Caco-2 (cell line): ENCODE results near the gene PCDHGA6. TPM values are rescaled to one million over a fixed set of nuclear protein-coding genes. Genes with fewer than 3 reads are reported as not detected.
"Not testable (repeated sequence)": the region's sequence is repeated elsewhere in the genome, so short reads cannot be mapped to it uniquely, and the experiment has no call there.

Experiments used
- BruUV-seq: library from RNA; stranded (reverse); fragments of 400-500 nt; replicated peaks from 2 replicates; lab custom pipeline; 2021; lab: Mats Ljungman, UMichigan
- CTCF ChIA-PET: fragments of 300-600 bp; sonication (Branson Sonifier 250); formaldehyde crosslinking; loops from one replicate; lab custom pipeline; 2022; ENCODE audit warnings: antibody characterized with exemption; lab: Charles Lee
- POLR2A ChIA-PET: fragments of 300-600 bp; sonication (Branson Sonifier 250); formaldehyde crosslinking; loops from one replicate; lab custom pipeline; 2022; ENCODE audit warnings: antibody characterized with exemption; lab: Charles Lee
- DNase-seq, 2 experiments: peaks; one replicate each; pipeline versions ENCODE4 v3.0.0 to v3.0.0-alpha.2; 2020 to 2022
- H3K27me3 ChIP-seq: replicated peaks from 2 replicates; pipeline ENCODE4 v1.6.0; 2011; ENCODE audit warnings: low read length; ENCODE audit not compliant: control insufficient read depth, insufficient read depth
- H3K36me3 ChIP-seq: 2 replicates; pipeline ENCODE4 v1.5.1; 2011; ENCODE audit warnings: low read length; ENCODE audit not compliant: control insufficient read depth, insufficient read depth
- H3K4me1 ChIP-seq: fragments of 250-450 bp; sonication (Bioruptor Pico); 2 replicates; pipeline ENCODE4 v1.5.1; 2020; ENCODE audit warnings: mild to moderate bottlenecking
- H3K4me3 ChIP-seq: 2 replicates; pipeline ENCODE4 v1.5.1; 2011; ENCODE audit warnings: low read depth, mild to moderate bottlenecking, control low read depth, low read length
- H3K9me3 ChIP-seq: fragments of 250-450 bp; sonication (Bioruptor Pico); 2 replicates; pipeline ENCODE4 v1.5.1; 2020; ENCODE audit warnings: mild to moderate bottlenecking, moderate library complexity
- H3K27ac Mint-ChIP-seq: one replicate; pipeline ENCODE4 v1.8.0; 2022; ENCODE audit warnings: mixed read lengths; ENCODE audit not compliant: unreplicated experiment
- H3K27me3 Mint-ChIP-seq: one replicate; pipeline ENCODE4 v1.8.0; 2022; ENCODE audit warnings: mixed read lengths; ENCODE audit not compliant: insufficient read depth, unreplicated experiment
- H3K36me3 Mint-ChIP-seq: one replicate; pipeline ENCODE4 v1.8.0; 2022; ENCODE audit warnings: mild to moderate bottlenecking, mixed read lengths; ENCODE audit not compliant: insufficient read depth, unreplicated experiment
- H3K4me1 Mint-ChIP-seq: one replicate; pipeline ENCODE4 v1.8.0; 2022; ENCODE audit warnings: low read depth, mixed read lengths; ENCODE audit not compliant: unreplicated experiment
- H3K4me3 Mint-ChIP-seq: one replicate; pipeline ENCODE4 v1.8.0; 2022; ENCODE audit warnings: mild to moderate bottlenecking, moderate library complexity, mixed read lengths; ENCODE audit not compliant: unreplicated experiment
- H3K9me3 Mint-ChIP-seq: one replicate; pipeline ENCODE4 v1.8.0; 2022; ENCODE audit warnings: mixed read lengths; ENCODE audit not compliant: unreplicated experiment
- intact Hi-C: fragments of 100-400 bp; cut with micrococcal nuclease; formaldehyde crosslinking; loops from one replicate; pipeline ENCODE4 v1.10.0; 2022; ENCODE audit not compliant: unreplicated experiment
- total RNA-seq: library from RNA; stranded (reverse); gene quantifications from 2 replicates; pipeline ENCODE4 v1.2.3, GENCODE V29; 2022
- TF ChIP-seq, protein P1 (sequence below), 2 experiments: fragments of 200-600 bp in 1 of 2; IDR thresholded peaks; 1 replicate in 1 of 2; 2 replicates in 1 of 2; pipeline versions ENCODE4 v1.5.1 to v1.8.0; 2011 to 2022; ENCODE audit warnings: antibody characterized with exemption in 1 of 2, control low read depth in 1 of 2, inconsistent platforms in 1 of 2, low read depth in 1 of 2, low read length in 1 of 2, mild to moderate bottlenecking in 1 of 2, moderate library complexity in 1 of 2; ENCODE audit not compliant: insufficient read depth in 1 of 2, severe bottlenecking in 1 of 2, unreplicated experiment in 1 of 2

PCDHGA6 gene
- total RNA-seq, 1 experiment from 2014 or later, result 0.79 TPM

DNA sequence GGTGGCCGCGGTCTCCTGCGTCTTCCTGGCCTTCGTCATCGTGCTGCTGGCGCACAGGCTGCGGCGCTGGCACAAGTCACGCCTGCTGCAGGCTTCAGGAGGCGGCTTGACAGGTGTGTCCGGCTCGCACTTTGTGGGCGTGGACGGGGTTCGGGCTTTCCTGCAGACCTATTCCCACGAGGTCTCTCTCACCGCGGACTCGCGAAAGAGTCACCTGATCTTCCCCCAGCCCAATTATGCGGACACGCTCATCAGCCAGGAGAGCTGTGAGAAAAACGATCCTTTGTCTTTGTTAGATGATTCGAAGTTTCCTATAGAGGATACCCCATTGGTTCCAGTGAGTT is 41.6 kb downstream of the PCDHGA6 start:
- CTCF ChIA-PET, H3K4me3 Mint-ChIP-seq, H3K27me3 Mint-ChIP-seq, DNase-seq, H3K36me3 ChIP-seq, H3K4me3 ChIP-seq, H3K4me1 ChIP-seq, H3K4me1 Mint-ChIP-seq, BruUV-seq, POLR2A ChIA-PET, H3K27me3 ChIP-seq, intact Hi-C loops, H3K27ac Mint-ChIP-seq: not testable (repeated sequence)
- peaks cover 17% of the 10 kb centered on the region for H3K9me3 ChIP-seq
- peaks cover 35% of the 10 kb centered on the region for H3K9me3 Mint-ChIP-seq
- H3K36me3 Mint-ChIP-seq, result peaks cover 21% of the 10 kb centered on the region

DNA sequence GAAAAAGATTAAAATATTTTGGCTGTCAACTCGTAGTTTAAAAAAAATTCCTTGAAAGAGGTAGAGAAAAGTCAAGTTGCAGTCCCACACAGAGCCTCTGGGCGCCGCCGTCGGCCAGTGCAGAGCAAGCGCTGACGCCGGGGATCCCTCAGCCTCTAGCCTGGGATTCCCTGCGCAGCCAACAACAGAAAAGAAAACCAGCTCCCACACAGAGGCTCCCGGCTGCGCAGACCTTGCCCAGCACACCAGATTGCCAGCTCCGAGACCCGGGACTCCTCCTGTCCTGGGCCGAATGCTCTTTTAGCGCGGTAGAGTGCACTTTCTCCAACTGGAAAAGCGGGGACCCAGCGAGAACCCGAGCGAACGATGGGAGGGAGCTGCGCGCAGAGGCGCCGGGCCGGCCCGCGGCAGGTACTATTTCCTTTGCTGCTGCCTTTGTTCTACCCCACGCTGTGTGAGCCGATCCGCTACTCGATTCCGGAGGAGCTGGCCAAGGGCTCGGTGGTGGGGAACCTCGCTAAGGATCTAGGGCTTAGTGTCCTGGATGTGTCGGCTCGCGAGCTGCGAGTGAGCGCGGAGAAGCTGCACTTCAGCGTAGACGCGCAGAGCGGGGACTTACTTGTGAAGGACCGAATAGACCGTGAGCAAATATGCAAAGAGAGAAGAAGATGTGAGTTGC is 43.9 kb downstream of the PCDHGA6 start, which contains the start of gene PCDHGB7:
PCDHGB7 (plus strand) TSS at position 184 of the 679 bp plus-strand sequence; CDS start at position 367, 183 bp downstream.
- H3K4me1 Mint-ChIP-seq, POLR2A ChIA-PET, H3K27ac Mint-ChIP-seq, H3K36me3 ChIP-seq, H3K4me1 ChIP-seq, H3K4me3 Mint-ChIP-seq, H3K27me3 Mint-ChIP-seq, BruUV-seq, H3K27me3 ChIP-seq, DNase-seq, CTCF ChIA-PET, intact Hi-C loops, H3K4me3 ChIP-seq: not testable (repeated sequence)
- peaks cover 12% of the 10 kb centered on the region for H3K9me3 ChIP-seq
- Mint-ChIP-seq H3K9me3 (peaks cover 30% of the 10 kb centered on the region), H3K36me3 (peaks cover 27% of the 10 kb centered on the region)

DNA sequence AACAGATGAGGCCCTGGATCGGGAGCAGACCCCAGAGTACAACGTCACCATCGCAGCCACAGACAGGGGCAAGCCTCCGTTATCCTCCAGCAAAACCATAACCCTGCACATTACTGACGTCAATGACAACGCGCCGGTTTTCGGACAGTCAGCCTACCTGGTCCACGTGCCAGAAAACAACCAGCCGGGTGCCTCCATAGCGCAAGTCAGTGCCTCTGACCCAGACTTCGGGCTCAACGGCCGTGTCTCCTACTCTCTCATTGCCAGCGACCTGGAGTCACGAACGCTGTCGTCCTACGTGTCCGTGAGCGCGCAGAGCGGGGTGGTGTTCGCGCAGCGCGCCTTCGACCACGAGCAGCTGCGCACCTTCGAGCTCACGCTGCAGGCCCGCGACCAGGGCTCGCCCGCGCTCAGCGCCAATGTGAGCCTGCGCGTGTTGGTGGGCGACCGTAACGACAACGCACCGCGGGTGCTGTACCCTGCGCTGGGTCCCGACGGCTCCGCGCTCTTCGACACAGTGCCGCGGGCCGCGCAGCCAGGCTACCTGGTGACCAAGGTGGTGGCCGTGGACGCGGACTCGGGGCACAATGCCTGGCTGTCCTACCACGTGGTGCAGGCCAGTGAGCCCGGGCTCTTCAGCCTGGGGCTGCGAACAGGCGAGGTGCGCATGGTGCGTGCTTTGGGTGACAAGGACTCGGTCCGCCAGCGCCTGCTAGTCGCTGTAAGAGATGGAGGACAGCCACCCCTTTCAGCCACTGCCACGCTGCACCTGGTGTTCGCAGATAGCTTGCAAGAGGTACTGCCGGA is 45.6 kb downstream of the PCDHGA6 start:
- Histone ChIP-seq H3K4me3 (no peak overlapping the region), H3K9me3 (peaks cover 16% of the 10 kb centered on the region), H3K4me1 (no peaks in the 10 kb centered on the region), H3K36me3 (no peaks in the 10 kb centered on the region), H3K27me3 (no peaks in the 10 kb centered on the region)
- Mint-ChIP-seq H3K27me3 (no peaks in the 10 kb centered on the region), H3K4me1 (no peaks in the 10 kb centered on the region), H3K27ac (no peak overlapping the region), H3K36me3 (peaks cover 27% of the 10 kb centered on the region), H3K4me3 (no peak overlapping the region), H3K9me3 (peaks cover 20% of the 10 kb centered on the region)
- intact Hi-C loops, result no loop called here
- TF ChIP-seq, protein P1, sequence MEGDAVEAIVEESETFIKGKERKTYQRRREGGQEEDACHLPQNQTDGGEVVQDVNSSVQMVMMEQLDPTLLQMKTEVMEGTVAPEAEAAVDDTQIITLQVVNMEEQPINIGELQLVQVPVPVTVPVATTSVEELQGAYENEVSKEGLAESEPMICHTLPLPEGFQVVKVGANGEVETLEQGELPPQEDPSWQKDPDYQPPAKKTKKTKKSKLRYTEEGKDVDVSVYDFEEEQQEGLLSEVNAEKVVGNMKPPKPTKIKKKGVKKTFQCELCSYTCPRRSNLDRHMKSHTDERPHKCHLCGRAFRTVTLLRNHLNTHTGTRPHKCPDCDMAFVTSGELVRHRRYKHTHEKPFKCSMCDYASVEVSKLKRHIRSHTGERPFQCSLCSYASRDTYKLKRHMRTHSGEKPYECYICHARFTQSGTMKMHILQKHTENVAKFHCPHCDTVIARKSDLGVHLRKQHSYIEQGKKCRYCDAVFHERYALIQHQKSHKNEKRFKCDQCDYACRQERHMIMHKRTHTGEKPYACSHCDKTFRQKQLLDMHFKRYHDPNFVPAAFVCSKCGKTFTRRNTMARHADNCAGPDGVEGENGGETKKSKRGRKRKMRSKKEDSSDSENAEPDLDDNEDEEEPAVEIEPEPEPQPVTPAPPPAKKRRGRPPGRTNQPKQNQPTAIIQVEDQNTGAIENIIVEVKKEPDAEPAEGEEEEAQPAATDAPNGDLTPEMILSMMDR (IDR thresholded peaks at IDR 0.05; ENCODE audit: insufficient read depth in 1 of 2, low read depth in 1 of 2, low read length in 1 of 2, severe bottlenecking in 1 of 2, unreplicated experiment in 1 of 2), result no peak
- BruUV-seq, result no TSS peak
- no peak for DNase-seq
- ChIA-PET CTCF (interaction anchor here (0.5 kb wide), 1 partner anchor 8 kb away, joined by 5 read pairs; no protein-coding TSS in a partner anchor), POLR2A (no interaction called here)
